HG02973 (cell line): ENCODE data around the gene CKAP5.

Source experiments
- ATAC-seq: cut with Tn5 transposase; IDR thresholded peaks from one replicate; pipeline ENCODE4 v1.9.1; 2021; ENCODE audit warnings: moderate library complexity; ENCODE audit not compliant: unreplicated experiment

The CKAP5 gene

GRCh38 chr11:46701078-46701654, 144.9 kb downstream of the CKAP5 start:
- ATAC-seq, result no peak

GRCh38 chr11:46700241-46701077, 145.6 kb downstream of the CKAP5 start, which contains the start of the genes ARHGAP1 and ZNF408:
Gene ARHGAP1, minus strand, starts transcription at chr11:46700619. Its CDS starts 4,512 bp downstream, at chr11:46696107.
Gene ZNF408, plus strand, starts transcription at chr11:46701031. Its CDS starts 17 bp downstream, at chr11:46701048.
- ATAC-seq, result peak; percentile 87

- ATAC-seq, result no peak
These were observed 147.5 kb downstream of the CKAP5 start for GRCh38 chr11:46698597-46698996.

DNA sequence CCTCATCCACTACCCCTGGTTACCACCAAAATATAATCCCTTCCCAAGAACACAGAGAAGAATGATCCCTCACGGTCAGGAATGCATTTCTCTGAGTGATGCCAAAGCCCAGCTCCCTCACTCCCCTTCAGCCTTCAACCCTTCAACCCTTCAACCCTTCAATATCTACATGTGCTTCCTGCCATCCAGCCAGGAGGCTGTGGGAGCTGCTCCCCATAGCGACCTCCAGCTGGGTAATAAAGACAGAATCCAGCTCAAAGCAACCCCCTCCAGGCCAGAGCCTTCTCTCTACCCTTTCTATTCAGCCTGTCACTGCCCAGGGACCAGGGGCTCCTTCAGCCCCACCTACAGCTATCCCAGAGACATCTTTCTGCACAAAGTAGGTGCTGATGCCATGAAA, 148.4 kb downstream of the CKAP5 start:
- ATAC-seq, result no peak

DNA sequence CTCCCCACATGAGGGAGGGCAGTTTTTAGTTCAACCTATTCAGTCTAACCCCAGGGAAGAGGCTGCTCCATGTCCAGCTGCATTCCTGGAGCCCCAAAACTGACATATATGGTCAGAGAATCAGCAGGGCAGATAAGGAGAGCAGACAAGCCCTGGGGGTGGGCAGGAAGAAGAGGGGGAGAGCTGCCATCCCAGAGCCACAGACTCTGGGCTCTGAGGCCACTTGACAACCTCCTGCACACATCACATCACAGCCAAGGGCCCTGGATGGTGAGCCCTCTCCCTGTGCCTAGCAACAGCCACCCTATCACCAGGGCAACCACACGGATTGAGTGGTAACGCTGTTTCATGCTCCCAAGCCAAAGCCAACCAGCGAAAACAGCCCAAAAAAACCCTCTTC, 148.8 kb downstream of the CKAP5 start:
- ATAC-seq, result no peak

GRCh38 chr11:46696212-46696558, 149.9 kb downstream of the CKAP5 start:
- no peak for ATAC-seq

DNA sequence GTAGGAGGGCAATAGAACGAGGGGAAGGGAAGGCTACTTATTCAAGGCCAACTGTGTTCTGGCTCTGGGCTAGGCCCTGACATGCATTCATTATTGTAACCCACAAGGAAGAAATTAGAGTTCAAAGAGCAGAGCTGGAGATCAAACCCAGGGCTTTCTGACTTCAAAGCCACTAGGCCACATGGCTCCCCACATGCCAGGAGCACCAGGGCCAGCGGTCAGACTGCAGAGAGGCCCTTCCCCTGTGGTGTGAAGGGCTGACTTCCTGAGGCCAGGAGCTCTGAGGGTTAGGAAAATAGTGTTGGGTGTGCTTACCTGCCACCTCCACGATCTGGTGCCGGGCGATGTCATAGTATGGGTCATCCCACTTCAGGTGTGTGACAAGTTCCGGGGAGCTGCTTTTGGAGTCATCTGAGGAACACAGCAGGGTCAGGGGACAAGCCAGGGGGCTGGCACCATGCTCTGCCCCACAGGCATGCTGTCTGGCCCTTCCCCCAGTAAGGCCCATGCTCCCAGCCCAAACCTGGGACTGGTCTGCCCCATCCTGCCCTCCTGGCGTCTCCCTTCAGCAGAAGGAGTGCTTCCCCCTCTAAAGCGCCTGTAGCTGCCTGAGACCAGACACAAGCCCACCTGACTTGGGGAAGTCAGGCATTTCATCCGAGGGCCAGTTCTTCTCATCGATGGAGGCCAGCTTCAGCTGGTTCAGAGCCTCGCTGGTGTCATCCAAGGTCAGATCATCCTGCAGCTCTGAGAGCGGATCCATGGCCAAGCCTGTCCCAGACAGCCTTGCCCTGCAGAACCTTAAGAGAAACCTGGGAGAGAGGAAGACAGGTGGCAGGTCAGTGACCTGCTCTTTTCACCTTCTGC, 150.5 kb downstream of the CKAP5 start:
- no peak for ATAC-seq

- no peak for ATAC-seq
These were observed 151.5 kb downstream of the CKAP5 start for GRCh38 chr11:46694607-46695006.

DNA sequence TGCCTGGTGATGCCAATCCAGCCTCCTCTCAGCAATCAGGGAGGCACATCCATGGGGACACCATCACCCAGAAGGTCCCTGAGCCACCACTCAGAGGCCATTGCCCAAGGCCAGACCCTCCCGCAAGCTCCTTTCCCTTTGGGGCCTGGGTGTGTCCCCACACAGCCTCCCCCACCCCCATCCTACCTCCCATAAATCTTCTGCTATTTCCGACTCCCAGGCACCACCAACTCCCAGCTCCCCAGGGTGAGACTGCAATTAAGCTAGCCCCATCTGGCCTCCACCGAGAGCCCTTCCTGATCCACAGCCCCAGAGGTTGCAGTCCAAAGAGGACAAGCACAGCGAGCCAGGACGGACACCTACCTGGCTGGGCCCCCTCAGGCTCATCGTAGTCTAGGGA, 152.0 kb downstream of the CKAP5 start:
- ATAC-seq, result no peak

DNA sequence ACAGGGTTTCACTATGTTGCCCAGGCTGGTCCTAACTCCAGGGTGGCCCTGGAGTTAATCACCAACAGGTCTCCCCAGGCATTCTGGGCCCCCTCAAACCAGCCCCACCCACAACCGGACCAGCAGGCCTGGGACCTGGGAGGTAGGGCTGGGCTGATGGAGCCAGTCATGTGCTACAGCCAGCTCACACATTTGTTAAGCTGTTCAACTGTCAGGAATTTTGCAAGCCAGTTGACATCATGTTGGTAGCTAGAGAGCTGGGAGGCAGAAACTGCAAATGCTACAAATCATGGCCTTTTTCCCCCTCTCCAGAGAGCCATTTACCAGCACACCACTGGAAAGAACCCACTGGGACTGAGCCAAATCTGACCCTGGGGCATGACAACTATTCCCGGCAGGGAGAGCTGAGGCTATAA, 152.5 kb downstream of the CKAP5 start:
- ATAC-seq, result no peak
